ENCODE measurements around the gene GRID2. TPM values are rescaled to one million over a fixed set of nuclear protein-coding genes. Genes with fewer than 3 reads are reported as not detected.

GRID2 gene
- total and polyA plus RNA-seq, 10 of the 15 experiments (the other 5 are each of a cell fraction or from before 2014, with no cell fraction given): not detected

DNA sequence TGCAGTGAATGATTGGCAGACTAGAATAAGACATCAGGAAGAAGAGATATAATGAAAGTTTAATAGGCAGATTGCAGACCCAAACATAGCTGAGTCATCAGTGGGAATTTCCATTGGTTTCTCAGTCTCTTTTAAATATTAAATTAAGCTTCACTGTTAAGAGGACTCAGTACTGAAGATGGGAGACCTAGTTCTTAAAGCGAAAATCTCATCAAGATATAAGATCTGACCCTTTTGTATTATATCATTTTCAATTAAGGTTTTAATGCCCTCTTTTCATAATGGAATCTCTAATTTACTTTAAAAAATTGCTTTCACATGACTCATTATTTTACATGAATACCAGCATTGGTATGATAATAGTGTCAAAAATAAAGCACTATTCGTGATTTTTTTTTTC is 1355.9 kb downstream of the GRID2 start:
- no TSS peak for BruUV-seq (replicated peaks)

More for the DNA sequence above, 1355.9 kb downstream of the GRID2 start:
- TF ChIP-seq GATAD2B (conservative IDR thresholded peaks at IDR 0.05; ENCODE audit: low read depth): no peak
- TF ChIP-seq, protein P1, sequence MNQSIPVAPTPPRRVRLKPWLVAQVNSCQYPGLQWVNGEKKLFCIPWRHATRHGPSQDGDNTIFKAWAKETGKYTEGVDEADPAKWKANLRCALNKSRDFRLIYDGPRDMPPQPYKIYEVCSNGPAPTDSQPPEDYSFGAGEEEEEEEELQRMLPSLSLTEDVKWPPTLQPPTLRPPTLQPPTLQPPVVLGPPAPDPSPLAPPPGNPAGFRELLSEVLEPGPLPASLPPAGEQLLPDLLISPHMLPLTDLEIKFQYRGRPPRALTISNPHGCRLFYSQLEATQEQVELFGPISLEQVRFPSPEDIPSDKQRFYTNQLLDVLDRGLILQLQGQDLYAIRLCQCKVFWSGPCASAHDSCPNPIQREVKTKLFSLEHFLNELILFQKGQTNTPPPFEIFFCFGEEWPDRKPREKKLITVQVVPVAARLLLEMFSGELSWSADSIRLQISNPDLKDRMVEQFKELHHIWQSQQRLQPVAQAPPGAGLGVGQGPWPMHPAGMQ (IDR thresholded peaks at IDR 0.05; ENCODE audit: borderline replicate concordance): no peak
- no peak for TF ChIP-seq RCOR1 (conservative IDR thresholded peaks at IDR 0.05; ENCODE audit: low read depth, low read length)
- no peak for TF ChIP-seq WRNIP1 (IDR thresholded peaks at IDR 0.05; ENCODE audit: borderline replicate concordance, low read depth, low read length)
- TF ChIP-seq MXI1 (IDR thresholded peaks at IDR 0.05; ENCODE audit: low read depth, low read length): no peak
- no peak for TF ChIP-seq IRF4 (IDR thresholded peaks at IDR 0.05; ENCODE audit: low read depth, low read length)
- TF ChIP-seq RB1 (IDR thresholded peaks at IDR 0.05; ENCODE audit: borderline replicate concordance): no peak
- TF ChIP-seq POLR2A (IDR thresholded peaks at IDR 0.05; ENCODE audit: low read depth, low read length): no peak
- no peak for TF ChIP-seq SREBF1 (IDR thresholded peaks at IDR 0.05; ENCODE audit: low read length)
- no peak for TF ChIP-seq ATF7 (IDR thresholded peaks at IDR 0.05; ENCODE audit: low read depth)
- TF ChIP-seq ZBED1 (IDR thresholded peaks at IDR 0.05; ENCODE audit: borderline replicate concordance): no peak
- no peak for TF ChIP-seq YY1 (IDR thresholded peaks at IDR 0.05; ENCODE audit: low read depth, low read length)
- TF ChIP-seq LARP7 (IDR thresholded peaks at IDR 0.05): no peak
- TF ChIP-seq IKZF2 (IDR thresholded peaks at IDR 0.05): no peak
- TF ChIP-seq, protein P2, sequence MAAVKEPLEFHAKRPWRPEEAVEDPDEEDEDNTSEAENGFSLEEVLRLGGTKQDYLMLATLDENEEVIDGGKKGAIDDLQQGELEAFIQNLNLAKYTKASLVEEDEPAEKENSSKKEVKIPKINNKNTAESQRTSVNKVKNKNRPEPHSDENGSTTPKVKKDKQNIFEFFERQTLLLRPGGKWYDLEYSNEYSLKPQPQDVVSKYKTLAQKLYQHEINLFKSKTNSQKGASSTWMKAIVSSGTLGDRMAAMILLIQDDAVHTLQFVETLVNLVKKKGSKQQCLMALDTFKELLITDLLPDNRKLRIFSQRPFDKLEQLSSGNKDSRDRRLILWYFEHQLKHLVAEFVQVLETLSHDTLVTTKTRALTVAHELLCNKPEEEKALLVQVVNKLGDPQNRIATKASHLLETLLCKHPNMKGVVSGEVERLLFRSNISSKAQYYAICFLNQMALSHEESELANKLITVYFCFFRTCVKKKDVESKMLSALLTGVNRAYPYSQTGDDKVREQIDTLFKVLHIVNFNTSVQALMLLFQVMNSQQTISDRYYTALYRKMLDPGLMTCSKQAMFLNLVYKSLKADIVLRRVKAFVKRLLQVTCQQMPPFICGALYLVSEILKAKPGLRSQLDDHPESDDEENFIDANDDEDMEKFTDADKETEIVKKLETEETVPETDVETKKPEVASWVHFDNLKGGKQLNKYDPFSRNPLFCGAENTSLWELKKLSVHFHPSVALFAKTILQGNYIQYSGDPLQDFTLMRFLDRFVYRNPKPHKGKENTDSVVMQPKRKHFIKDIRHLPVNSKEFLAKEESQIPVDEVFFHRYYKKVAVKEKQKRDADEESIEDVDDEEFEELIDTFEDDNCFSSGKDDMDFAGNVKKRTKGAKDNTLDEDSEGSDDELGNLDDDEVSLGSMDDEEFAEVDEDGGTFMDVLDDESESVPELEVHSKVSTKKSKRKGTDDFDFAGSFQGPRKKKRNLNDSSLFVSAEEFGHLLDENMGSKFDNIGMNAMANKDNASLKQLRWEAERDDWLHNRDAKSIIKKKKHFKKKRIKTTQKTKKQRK (IDR thresholded peaks at IDR 0.05; ENCODE audit: low read depth, low read length): no peak
- TF ChIP-seq, protein P3, sequence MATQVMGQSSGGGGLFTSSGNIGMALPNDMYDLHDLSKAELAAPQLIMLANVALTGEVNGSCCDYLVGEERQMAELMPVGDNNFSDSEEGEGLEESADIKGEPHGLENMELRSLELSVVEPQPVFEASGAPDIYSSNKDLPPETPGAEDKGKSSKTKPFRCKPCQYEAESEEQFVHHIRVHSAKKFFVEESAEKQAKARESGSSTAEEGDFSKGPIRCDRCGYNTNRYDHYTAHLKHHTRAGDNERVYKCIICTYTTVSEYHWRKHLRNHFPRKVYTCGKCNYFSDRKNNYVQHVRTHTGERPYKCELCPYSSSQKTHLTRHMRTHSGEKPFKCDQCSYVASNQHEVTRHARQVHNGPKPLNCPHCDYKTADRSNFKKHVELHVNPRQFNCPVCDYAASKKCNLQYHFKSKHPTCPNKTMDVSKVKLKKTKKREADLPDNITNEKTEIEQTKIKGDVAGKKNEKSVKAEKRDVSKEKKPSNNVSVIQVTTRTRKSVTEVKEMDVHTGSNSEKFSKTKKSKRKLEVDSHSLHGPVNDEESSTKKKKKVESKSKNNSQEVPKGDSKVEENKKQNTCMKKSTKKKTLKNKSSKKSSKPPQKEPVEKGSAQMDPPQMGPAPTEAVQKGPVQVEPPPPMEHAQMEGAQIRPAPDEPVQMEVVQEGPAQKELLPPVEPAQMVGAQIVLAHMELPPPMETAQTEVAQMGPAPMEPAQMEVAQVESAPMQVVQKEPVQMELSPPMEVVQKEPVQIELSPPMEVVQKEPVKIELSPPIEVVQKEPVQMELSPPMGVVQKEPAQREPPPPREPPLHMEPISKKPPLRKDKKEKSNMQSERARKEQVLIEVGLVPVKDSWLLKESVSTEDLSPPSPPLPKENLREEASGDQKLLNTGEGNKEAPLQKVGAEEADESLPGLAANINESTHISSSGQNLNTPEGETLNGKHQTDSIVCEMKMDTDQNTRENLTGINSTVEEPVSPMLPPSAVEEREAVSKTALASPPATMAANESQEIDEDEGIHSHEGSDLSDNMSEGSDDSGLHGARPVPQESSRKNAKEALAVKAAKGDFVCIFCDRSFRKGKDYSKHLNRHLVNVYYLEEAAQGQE (IDR thresholded peaks at IDR 0.05; ENCODE audit: low read depth, low read length): no peak
- SMC1A ChIA-PET (ENCODE audit: uncharacterized antibody, unreplicated experiment): no interaction called here
- no peak for DNase-seq (ENCODE audit: low read depth, low spot score)
- Histone ChIP-seq H3K9ac (ENCODE audit: control insufficient read depth, insufficient read depth, low read length) (no peak overlapping the region), H3K4me1 (ENCODE audit: control insufficient read depth, insufficient read depth, low read length) (no peaks in the 10 kb centered on the region), H3K36me3 (ENCODE audit: control insufficient read depth in 2 of 2, insufficient read depth in 2 of 2, low read length in 1 of 2) (no peaks in the 10 kb centered on the region), H3K4me2 (ENCODE audit: control insufficient read depth, insufficient read depth) (no peak overlapping the region), H3K27me3 (replicated peaks in 1 of 2; ENCODE audit: control insufficient read depth in 2 of 2, insufficient read depth in 2 of 2, low read length in 1 of 2) (no peaks in the 10 kb centered on the region), H2AFZ (ENCODE audit: control insufficient read depth, low read depth, low read length) (no peak overlapping the region), H3K27ac (ENCODE audit: control insufficient read depth, insufficient read depth) (no peak overlapping the region), H3K79me2 (ENCODE audit: control insufficient read depth, insufficient read depth, low read length) (no peaks in the 10 kb centered on the region), H3K4me3 (no peak overlapping the region), H3K9me3 (replicated peaks; ENCODE audit: control insufficient read depth, insufficient read depth, low read length) (no peaks in the 10 kb centered on the region), H4K20me1 (ENCODE audit: control insufficient read depth, insufficient read depth) (no peaks in the 10 kb centered on the region)
- ATAC-seq: peak; percentile 32; the same call in 1 of the 3 replicates
- POLR2A ChIA-PET: no interaction called here
- in situ Hi-C loops (cut with MboI): no loop called here
- intact Hi-C loops (cut with micrococcal nuclease; ENCODE audit: unreplicated experiment): no loop called here
- CTCF ChIA-PET: no interaction called here
- WGBS (ENCODE audit: insufficient coverage, insufficient replicate concordance, low lambda C conversion rate, missing lambda C conversion rate): 0% methylated on average over 2 of the region's 2 CpGs
- FAIRE-seq: no peak
- RAD21 ChIA-PET (ENCODE audit: unreplicated experiment): no interaction called here

Data from GM12878 (cell line).